GM21526 (cell line): ENCODE results near the gene DHRS7.
"Not testable (repeated sequence)": the region's sequence is repeated elsewhere in the genome, so short reads cannot be mapped to it uniquely, and the experiment has no call there.

Source experiments
- ATAC-seq: cut with Tn5 transposase; IDR thresholded peaks from one replicate; pipeline ENCODE4 v1.9.1; 2021; ENCODE audit warnings: moderate library complexity; ENCODE audit not compliant: unreplicated experiment, low FRiP score

The DHRS7 gene

DNA sequence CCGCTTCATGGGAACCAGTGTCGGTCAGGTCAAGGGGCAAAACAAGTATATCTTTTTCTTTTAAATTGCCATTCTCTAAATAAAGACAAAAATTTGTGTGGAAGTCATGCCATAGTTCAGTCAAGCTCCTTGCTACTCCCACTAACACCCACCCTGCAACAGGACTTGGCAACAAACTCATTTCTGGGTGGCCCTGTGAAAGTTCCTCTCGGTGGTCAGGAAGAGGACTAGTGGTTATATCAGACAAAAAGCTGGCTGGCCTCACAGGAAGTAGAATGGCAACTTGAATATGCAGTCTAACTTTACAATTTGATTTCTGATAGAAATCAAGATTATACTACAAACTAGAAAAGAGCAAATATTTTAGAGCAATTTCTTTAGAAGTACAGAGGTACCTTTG is 11.2 kb downstream of the DHRS7 start:
- no peak for ATAC-seq

- ATAC-seq, result peak; percentile 72
Measured at GRCh38 chr14:60151715-60152114, 13.5 kb downstream of the DHRS7 start.

DNA sequence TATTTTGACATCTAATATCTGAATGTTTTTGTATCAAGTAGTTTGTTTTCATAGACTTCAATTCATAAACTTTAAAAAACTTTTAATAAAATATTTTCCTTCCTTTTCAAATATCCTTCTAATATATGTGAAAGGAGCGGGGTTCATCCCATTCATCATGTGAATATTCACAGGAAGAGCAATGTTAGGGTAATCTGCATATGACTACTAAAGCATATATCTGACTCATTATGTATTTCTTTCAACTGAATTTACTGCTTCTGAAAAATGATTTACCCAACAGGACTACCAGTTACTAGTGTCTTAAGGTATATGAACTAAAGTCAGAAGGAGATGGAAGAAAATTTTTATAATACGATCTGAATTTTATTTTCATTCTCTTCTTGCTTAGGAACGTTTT is 30.5 kb downstream of the DHRS7 start:
- ATAC-seq, result no peak

DNA sequence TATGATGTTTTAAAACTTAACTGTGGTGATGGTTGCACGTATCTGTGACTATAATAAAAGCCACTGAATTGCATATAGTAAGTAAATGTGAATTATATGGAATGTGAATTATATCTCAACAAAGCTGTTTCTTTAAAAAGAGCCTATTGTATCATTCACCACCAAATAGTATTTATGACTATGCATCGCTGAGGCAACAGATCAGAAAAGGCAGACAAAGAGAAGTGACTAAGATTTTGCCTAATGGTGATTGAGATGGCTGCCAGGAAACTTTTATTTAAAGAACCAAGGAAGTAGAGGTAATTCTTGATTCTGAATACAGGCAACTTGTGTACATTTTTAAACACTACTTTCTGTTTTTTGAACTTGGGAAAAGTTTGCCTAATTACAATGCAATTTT is 31.7 kb downstream of the DHRS7 start:
- ATAC-seq, result no peak

DNA sequence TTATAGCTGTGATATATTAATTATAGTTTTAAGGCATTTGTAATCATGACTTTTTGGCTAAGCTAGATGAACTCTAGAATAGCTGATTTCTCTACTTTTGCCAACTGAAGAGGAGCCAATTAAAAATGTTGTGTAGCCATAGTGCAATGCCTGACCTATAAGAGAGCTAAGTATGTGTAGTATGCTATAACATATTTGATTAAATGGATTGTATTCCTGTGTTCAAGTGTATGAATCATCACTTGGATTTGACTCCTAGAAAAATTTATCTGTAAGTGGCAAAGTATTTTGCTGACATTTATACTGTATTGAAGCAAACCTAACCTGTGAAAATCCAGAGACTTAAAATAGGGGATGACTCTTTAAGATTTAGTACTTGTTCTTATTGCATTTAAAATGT is 39.3 kb downstream of the DHRS7 start:
- ATAC-seq, result no peak

- ATAC-seq, result no peak
Measured at GRCh38 chr14:60116181-60116580, 49.0 kb downstream of the DHRS7 start.

DNA sequence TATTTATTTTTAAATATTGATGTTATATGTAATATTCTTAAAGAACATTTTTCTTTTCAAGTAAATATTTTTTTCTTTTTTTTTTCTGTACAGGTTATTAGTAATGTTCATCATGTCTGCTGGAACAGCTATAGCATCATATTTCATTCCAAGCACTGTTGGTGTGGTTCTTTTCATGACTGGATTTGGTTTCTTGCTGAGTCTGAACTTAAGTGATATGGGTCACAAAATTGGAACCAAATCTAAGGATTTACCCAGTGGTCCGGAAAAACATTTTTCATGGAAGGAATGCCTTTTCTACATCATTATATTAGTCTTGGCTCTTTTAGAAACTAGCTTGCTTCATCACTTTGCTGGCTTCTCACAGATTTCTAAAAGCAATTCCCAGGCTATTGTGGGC is 50.3 kb downstream of the DHRS7 start:
- no peak for ATAC-seq

GRCh38 chr14:60111732-60112131 is 53.5 kb downstream of the DHRS7 start:
- no peak for ATAC-seq

DNA sequence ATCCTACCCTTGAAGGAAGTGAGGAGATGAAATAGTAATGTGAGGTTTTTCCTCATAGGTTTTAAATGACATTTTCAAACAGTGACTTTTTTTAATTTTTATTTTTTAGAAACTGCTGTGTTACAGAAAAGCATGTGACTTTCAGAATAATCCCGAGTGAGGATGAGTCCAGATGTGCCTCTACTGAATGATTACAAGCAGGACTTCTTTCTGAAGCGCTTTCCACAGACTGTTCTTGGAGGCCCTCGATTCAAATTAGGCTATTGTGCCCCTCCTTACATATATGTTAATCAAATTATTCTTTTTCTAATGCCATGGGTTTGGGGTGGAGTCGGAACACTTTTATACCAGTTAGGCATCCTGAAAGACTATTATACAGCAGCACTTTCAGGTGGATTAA is 57.7 kb downstream of the DHRS7 start:
- ATAC-seq, result no peak

DNA sequence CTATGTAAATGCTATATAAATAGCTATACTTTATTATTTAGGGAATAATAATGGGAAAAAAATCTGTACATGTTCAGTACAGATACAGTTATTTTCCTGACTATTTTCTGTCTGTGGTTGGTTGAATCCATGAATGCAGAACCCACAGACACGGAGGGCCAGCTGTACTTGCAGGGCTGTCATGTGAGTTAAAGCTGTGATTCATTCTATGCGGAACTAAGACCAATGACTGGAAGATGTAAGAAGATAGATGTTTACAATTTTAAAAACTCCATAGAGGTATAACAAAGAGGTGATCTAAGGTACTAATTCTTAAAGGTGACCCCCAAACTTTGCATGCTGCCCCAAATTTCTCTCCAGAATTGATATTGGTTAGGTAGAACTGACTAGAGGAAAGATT is 58.9 kb downstream of the DHRS7 start:
- ATAC-seq, result no peak

DNA sequence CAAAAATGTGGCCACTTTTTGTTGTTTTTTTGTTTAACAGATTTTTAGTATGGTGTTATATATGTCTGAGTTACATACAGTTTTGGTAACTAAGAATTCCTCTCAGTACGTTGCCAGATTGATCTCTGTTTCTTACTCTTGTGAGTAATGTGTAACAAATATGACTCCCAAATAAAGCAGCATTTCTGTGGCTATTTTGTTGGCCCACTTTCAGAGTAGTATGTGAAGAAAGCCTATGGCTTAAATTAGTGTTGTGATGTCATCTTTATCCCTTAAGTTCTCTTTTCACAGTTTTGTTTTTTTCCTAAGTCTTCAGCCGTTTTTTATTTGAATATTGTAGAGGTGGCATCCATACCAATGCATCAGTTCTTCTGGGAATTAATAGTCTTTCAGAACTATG is 62.8 kb downstream of the DHRS7 start:
- ATAC-seq, result no peak

DNA sequence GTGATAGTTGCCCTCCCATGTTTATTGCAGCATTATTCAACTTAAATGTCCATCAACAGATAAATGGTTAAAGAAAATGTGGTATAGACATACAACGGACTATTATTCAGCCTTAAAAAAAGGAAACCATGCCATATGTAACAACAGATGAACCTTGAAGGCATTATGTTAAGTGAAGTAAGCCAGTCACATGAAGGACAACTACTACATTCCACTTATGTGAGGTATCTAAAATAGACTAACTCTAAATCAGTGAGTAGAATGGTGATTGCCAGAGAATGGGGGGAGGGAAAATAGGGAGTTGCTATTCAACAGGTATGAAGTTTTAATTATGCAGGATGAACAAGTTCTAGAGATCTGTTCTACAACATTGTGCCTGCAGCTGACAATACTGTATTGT is 63.4 kb downstream of the DHRS7 start:
- no peak for ATAC-seq

DNA sequence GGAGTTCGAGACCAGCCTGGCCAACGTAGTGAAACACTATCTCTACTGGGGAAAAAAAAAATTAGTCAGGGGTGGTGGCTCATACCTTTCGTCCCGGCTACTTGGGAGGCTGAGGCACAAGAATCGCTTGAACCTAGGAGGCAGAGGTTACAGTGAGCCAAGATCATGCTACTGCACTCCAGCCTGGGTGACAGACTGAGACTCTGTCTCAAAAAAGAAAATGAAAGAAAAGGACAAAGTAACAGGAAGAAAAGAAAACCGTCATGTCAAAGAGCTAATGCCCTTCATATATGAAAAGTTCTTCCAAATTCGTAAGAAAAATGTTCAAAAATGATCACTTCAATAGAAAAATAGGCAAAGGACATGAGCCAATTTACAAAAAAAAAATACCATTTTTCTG is 65.3 kb downstream of the DHRS7 start:
- ATAC-seq, result not testable (repeated sequence)

DNA sequence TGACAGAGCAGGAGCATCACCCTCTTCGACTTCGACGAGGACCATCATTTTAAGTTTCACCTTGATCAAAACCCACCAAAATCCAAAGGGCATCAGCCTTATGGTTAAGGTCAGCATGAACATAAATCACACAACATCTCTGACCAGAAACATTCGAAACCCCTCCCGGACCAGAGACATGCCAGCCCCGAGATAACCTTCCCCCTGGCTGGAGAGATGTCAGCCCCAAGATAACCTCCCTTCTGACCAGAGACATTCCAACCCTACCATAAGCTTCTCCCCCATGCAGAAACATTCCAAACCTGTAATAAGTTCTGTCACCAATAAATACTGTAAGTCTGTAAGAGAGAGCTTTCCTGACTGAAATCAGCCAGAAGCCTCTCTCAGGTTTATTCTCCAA is 67.2 kb downstream of the DHRS7 start:
- no peak for ATAC-seq

DNA sequence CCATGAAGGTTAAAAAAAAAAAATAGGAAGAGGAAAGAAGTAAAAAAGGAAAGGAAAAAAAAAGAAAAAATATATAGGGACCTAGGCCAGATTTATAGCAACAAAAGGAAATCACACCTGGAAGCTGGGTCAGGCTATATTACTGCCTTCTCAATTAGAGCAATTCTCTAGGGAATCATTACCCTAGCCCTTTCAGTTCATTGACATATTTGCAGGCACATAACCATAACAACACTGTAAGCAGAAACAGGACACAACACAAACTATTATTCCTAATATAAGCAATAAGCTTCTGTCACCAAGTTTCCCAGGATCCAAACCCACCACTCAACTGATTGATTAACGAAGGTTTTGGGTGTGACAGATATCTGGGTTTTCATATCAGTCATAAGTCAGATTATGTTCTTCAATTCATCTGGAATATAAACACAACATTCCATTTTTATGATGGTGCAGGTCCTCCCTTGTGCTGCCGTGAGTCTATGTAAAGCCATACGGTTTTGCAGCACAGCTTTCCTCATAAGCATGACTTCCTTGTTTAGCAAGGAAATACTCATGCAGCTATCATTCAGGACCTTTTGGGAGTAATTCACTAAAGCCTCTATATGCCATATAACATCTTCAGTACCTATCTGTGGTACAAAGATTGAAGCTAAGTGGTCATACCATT is 69.3 kb downstream of the DHRS7 start:
- ATAC-seq, result no peak

DNA sequence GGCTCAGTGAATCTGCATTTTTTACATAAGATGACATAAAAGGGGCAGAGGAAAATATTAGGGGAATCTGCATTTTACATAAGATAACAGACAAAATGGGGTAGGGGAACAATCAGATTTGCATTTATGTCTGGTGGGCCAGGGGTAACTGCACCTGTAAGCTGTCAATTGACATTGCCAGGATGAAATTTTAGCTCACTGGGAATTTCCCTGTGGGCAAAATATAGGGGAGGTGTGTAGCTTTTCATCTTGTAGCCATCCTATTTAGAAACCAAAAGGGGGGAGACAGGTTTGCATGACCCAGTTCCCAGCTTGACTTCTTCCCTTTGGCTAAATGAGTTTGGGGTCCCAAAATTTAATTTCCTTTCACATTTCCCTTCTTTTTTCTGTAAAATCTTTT is 70.0 kb downstream of the DHRS7 start:
- ATAC-seq, result no peak

- no peak for ATAC-seq
Measured at GRCh38 chr14:60094306-60094897, 70.8 kb downstream of the DHRS7 start.
